ENCODE measurements around the gene NAA50. TPM values are rescaled to one million over a fixed set of nuclear protein-coding genes. Genes with fewer than 3 reads are reported as not detected.

Gene NAA50
- total RNA-seq, 1 experiment from 2014 or later: 188 TPM

GRCh38 chr3:113697500-113698090 is 48.5 kb downstream of the NAA50 start:
- DNase-seq: no peak
- ChIA-PET CTCF (interaction anchor here (1.2 kb wide), 1 partner anchor 182 kb away, joined by 3 read pairs; no protein-coding TSS in a partner anchor), POLR2A (no interaction called here)
- Mint-ChIP-seq H3K4me3 (ENCODE audit: unreplicated experiment) (no peak overlapping the region), H3K36me3 (ENCODE audit: insufficient read depth, unreplicated experiment) (peaks cover 6% of the 10 kb centered on the region), H3K4me1 (ENCODE audit: low read depth, unreplicated experiment) (no peaks in the 10 kb centered on the region), H3K27ac (ENCODE audit: unreplicated experiment) (no peak overlapping the region), H3K27me3 (ENCODE audit: insufficient read depth, unreplicated experiment) (no peaks in the 10 kb centered on the region), H3K9me3 (ENCODE audit: unreplicated experiment) (no peaks in the 10 kb centered on the region)
- no peak for TF ChIP-seq CTCF (IDR thresholded peaks at IDR 0.05; ENCODE audit: insufficient read depth in 1 of 2, low read depth in 1 of 2, low read length in 1 of 2, severe bottlenecking in 1 of 2, unreplicated experiment in 1 of 2)
- peak overlapping the region; percentile 68 for H3K4me3 ChIP-seq (ENCODE audit: low read depth, low read length)
- H3K9me3 ChIP-seq: no peaks in the 10 kb centered on the region
- intact Hi-C loops (cut with micrococcal nuclease; ENCODE audit: unreplicated experiment): no loop called here
- peaks cover 18% of the 10 kb centered on the region for H3K4me1 ChIP-seq
- H3K36me3 ChIP-seq (ENCODE audit: control insufficient read depth, insufficient read depth, low read length): no peaks in the 10 kb centered on the region
- H3K27me3 ChIP-seq (replicated peaks; ENCODE audit: control insufficient read depth, insufficient read depth, low read length): no peaks in the 10 kb centered on the region
- BruUV-seq (replicated peaks): no TSS peak

- no peak overlapping the region for H3K4me3 Mint-ChIP-seq (ENCODE audit: unreplicated experiment)
Measured at GRCh38 chr3:113696658-113697499, 49.2 kb downstream of the NAA50 start.

More at GRCh38 chr3:113696658-113697499, 49.2 kb downstream of the NAA50 start:
- POLR2A ChIA-PET: interaction anchor here (0.7 to 1.2 kb wide), 4 partner anchors 34 to 706 kb away, joined by 3 to 6 read pairs (median 4); partner anchors contain the start of genes ATP6V1A and GTPBP8
- CTCF ChIA-PET: interaction anchor here (0.5 to 1.6 kb wide), 5 partner anchors 15 to 181 kb away, joined by 3 to 5 read pairs (median 5); no protein-coding TSS in a partner anchor
- BruUV-seq (replicated peaks): TSS peak; percentile 78
- no peaks in the 10 kb centered on the region for H3K36me3 ChIP-seq (ENCODE audit: control insufficient read depth, insufficient read depth, low read length)
- peak overlapping the region; percentile 84 for H3K4me3 ChIP-seq (ENCODE audit: low read depth, low read length)
- H3K4me1 Mint-ChIP-seq (ENCODE audit: low read depth, unreplicated experiment): no peaks in the 10 kb centered on the region
- peaks cover 18% of the 10 kb centered on the region for H3K4me1 ChIP-seq
- H3K36me3 Mint-ChIP-seq (ENCODE audit: insufficient read depth, unreplicated experiment): peaks cover 6% of the 10 kb centered on the region
- intact Hi-C loops (cut with micrococcal nuclease; ENCODE audit: unreplicated experiment): loop anchor here (1.0 kb wide), 2 partner anchors 34 to 49 kb away; partner anchors contain the start of gene NAA50
- no peaks in the 10 kb centered on the region for H3K27me3 Mint-ChIP-seq (ENCODE audit: insufficient read depth, unreplicated experiment)
- H3K27ac Mint-ChIP-seq (ENCODE audit: unreplicated experiment): no peak overlapping the region
- H3K9me3 Mint-ChIP-seq (ENCODE audit: unreplicated experiment): no peaks in the 10 kb centered on the region
- H3K27me3 ChIP-seq (replicated peaks; ENCODE audit: control insufficient read depth, insufficient read depth, low read length): no peaks in the 10 kb centered on the region
- no peaks in the 10 kb centered on the region for H3K9me3 ChIP-seq
- DNase-seq: peak; percentile 99
- no peak for TF ChIP-seq CTCF (IDR thresholded peaks at IDR 0.05; ENCODE audit: insufficient read depth in 1 of 2, low read depth in 1 of 2, low read length in 1 of 2, severe bottlenecking in 1 of 2, unreplicated experiment in 1 of 2)

Data from Caco-2 (cell line).